H1 (cell line): ENCODE data around the gene TMEM59L. TPM values are rescaled to one million over a fixed set of nuclear protein-coding genes. Genes with fewer than 3 reads are reported as not detected.

Source experiments
- CTCF ChIA-PET: fragments of 300-600 bp; sonication (Branson Sonifier 250); formaldehyde crosslinking; loops from one replicate; lab custom pipeline; 2021; ENCODE audit not compliant: partially characterized antibody; lab: Charles Lee
- POLR2A ChIA-PET: fragments of 300-600 bp; sonication (Branson Sonifier 250); formaldehyde crosslinking; loops from one replicate; lab custom pipeline; 2021; ENCODE audit warnings: inconsistent platforms; ENCODE audit not compliant: partially characterized antibody; lab: Charles Lee
- DNase-seq, 2 experiments: peaks; one replicate each; pipeline versions ENCODE4 v3.0.0 to v3.0.0-alpha.2; 2010 to 2022; ENCODE audit warnings: low spot score in 2 of 2, low read depth in 1 of 2, mixed read lengths in 1 of 2
- FAIRE-seq: peaks from 2 replicates; lab custom pipeline; 2011; peaks lifted over from hg19 to GRCh38; lab: Jason Lieb, UNC
- H2AFZ ChIP-seq: 2 replicates; pipeline ENCODE4 v1.8.1; 2012; ENCODE audit warnings: low read length, inconsistent platforms
- H2AK5ac ChIP-seq: 2 replicates; pipeline ENCODE4 v1.6.1; 2013; ENCODE audit warnings: low read depth, low read length
- H2BK120ac ChIP-seq: replicated peaks from 2 replicates; pipeline ENCODE3; 2013; ENCODE audit warnings: low read depth, low read length, inconsistent platforms
- H2BK12ac ChIP-seq: 2 replicates; pipeline ENCODE4 v1.6.1; 2013; ENCODE audit warnings: low read depth, low read length
- H2BK15ac ChIP-seq: 2 replicates; pipeline ENCODE4 v1.6.1; 2013; ENCODE audit warnings: low read length
- H2BK20ac ChIP-seq: 2 replicates; pipeline ENCODE4 v1.6.1; 2013; ENCODE audit warnings: low read length
- H2BK5ac ChIP-seq: 2 replicates; pipeline ENCODE4 v1.6.1; 2013; ENCODE audit warnings: low read depth, low read length
- H3K14ac ChIP-seq: 2 replicates; pipeline ENCODE4 v1.6.1; 2013; ENCODE audit warnings: inconsistent platforms; ENCODE audit not compliant: insufficient read length
- H3K18ac ChIP-seq: 2 replicates; pipeline ENCODE4 v1.6.1; 2013; ENCODE audit warnings: low read length; ENCODE audit errors: extremely low read depth
- H3K23ac ChIP-seq: 2 replicates; pipeline ENCODE4 v1.6.1; 2013; ENCODE audit warnings: inconsistent platforms; ENCODE audit not compliant: insufficient read length
- H3K23me2 ChIP-seq: 2 replicates; pipeline ENCODE4 v1.6.1; 2013; ENCODE audit warnings: low read depth, low read length
- H3K27ac ChIP-seq: 2 replicates; pipeline ENCODE4 v1.6.1; 2011; ENCODE audit warnings: low read depth, low read length, inconsistent platforms
- H3K27me3 ChIP-seq, 4 experiments: replicated peaks in 1 of 4; 1 replicate in 1 of 4; 2 replicates in 3 of 4; pipeline versions ENCODE4 v1.6.1 to v1.8.1; 2011 to 2013; ENCODE audit warnings: low read length in 3 of 4, mild to moderate bottlenecking in 3 of 4, inconsistent platforms in 2 of 4, mixed read lengths in 2 of 4, moderate library complexity in 1 of 4; ENCODE audit not compliant: control insufficient read depth in 3 of 4, insufficient read depth in 3 of 4; ENCODE audit errors: extremely low read depth in 1 of 4
- H3K36me3 ChIP-seq, 4 experiments: 2 replicates each; pipeline versions ENCODE4 v1.6.1 to v1.8.1; 2011 to 2013; ENCODE audit warnings: mild to moderate bottlenecking in 4 of 4, low read length in 3 of 4, moderate library complexity in 2 of 4, control low read depth in 1 of 4, inconsistent platforms in 1 of 4; ENCODE audit not compliant: insufficient read depth in 4 of 4, control insufficient read depth in 2 of 4
- H3K4ac ChIP-seq: replicated peaks from 2 replicates; pipeline ENCODE3; 2013; ENCODE audit warnings: low read length, low read depth, mixed read lengths, inconsistent platforms; ENCODE audit not compliant: insufficient read length
- H3K4me1 ChIP-seq, 4 experiments: replicated peaks in 1 of 4; 1 replicate in 1 of 4; 2 replicates in 3 of 4; pipeline versions ENCODE4 v1.6.1 to v1.8.1; 2011 to 2013; ENCODE audit warnings: low read length in 3 of 4, inconsistent platforms in 2 of 4, mixed read lengths in 1 of 4; ENCODE audit not compliant: insufficient read depth in 4 of 4, control insufficient read depth in 3 of 4
- H3K4me2 ChIP-seq, 2 experiments: 2 replicates each; pipeline versions ENCODE4 v1.6.1 to v1.8.1; 2011 to 2013; ENCODE audit warnings: low read depth in 2 of 2, low read length in 2 of 2, control low read depth in 1 of 2, inconsistent platforms in 1 of 2, mild to moderate bottlenecking in 1 of 2; ENCODE audit not compliant: insufficient read depth in 1 of 2
- H3K4me3 ChIP-seq, 4 experiments: fragments of 200-600, 300-600 bp in 1 of 4; sonication (generic), shearing (Covaris generic), sonication (Bioruptor Twin) in 1 of 4; 2 replicates each; pipeline versions ENCODE4 v1.5.1 to v1.8.1; 2011 to 2016; ENCODE audit warnings: low read length in 4 of 4, low read depth in 3 of 4, control low read depth in 2 of 4, inconsistent platforms in 2 of 4, mild to moderate bottlenecking in 2 of 4, mixed read lengths in 1 of 4, moderate library complexity in 1 of 4; ENCODE audit not compliant: insufficient read depth in 2 of 4; ENCODE audit errors: extremely low read depth in 1 of 4
- H3K56ac ChIP-seq: replicated peaks from 2 replicates; pipeline ENCODE3; 2013; ENCODE audit warnings: low read depth, mild to moderate bottlenecking, mixed read lengths, low read length, inconsistent platforms; ENCODE audit not compliant: insufficient read length
- H3K79me1 ChIP-seq: 2 replicates; pipeline ENCODE4 v1.6.1; 2013; ENCODE audit warnings: low read depth, low read length, control low read depth
- H3K79me2 ChIP-seq, 2 experiments: 2 replicates each; pipeline versions ENCODE4 v1.6.1 to v1.8.1; 2012 to 2013; ENCODE audit warnings: low read length in 2 of 2, mild to moderate bottlenecking in 2 of 2, inconsistent platforms in 1 of 2; ENCODE audit not compliant: insufficient read depth in 2 of 2, control insufficient read depth in 1 of 2
- H3K9ac ChIP-seq, 4 experiments: replicated peaks in 1 of 4; 1 replicate in 1 of 4; 2 replicates in 3 of 4; pipeline versions ENCODE4 v1.6.1 to v1.8.1; 2011 to 2013; ENCODE audit warnings: low read depth in 3 of 4, low read length in 3 of 4, control low read depth in 2 of 4, mild to moderate bottlenecking in 2 of 4, moderate library complexity in 2 of 4, inconsistent platforms in 1 of 4; ENCODE audit errors: extremely low read depth in 1 of 4
- H3K9me3 ChIP-seq, 2 experiments: 2 replicates each; pipeline versions ENCODE4 v1.6.1 to v1.8.1; 2012 to 2013; ENCODE audit warnings: mild to moderate bottlenecking in 2 of 2, moderate library complexity in 2 of 2, control low read depth in 1 of 2, inconsistent platforms in 1 of 2, low read depth in 1 of 2, low read length in 1 of 2, mixed read lengths in 1 of 2; ENCODE audit not compliant: insufficient read depth in 2 of 2
- H4K20me1 ChIP-seq, 2 experiments: replicated peaks in 1 of 2; 2 replicates each; pipeline versions ENCODE3 to v1.8.1; 2011 to 2013; ENCODE audit warnings: inconsistent platforms in 2 of 2, low read length in 2 of 2, mild to moderate bottlenecking in 1 of 2; ENCODE audit not compliant: insufficient read depth in 2 of 2, control insufficient read depth in 1 of 2
- H4K5ac ChIP-seq: 2 replicates; pipeline ENCODE4 v1.6.1; 2013; ENCODE audit warnings: low read length, low read depth, mixed read lengths, inconsistent platforms; ENCODE audit not compliant: insufficient read length
- H4K8ac ChIP-seq: 2 replicates; pipeline ENCODE4 v1.8.0; 2013; ENCODE audit warnings: mild to moderate bottlenecking, moderate library complexity, low read length, inconsistent platforms; ENCODE audit not compliant: insufficient read depth; ENCODE audit errors: extremely low read depth
- H4K91ac ChIP-seq: replicated peaks from 2 replicates; pipeline ENCODE3; 2013; ENCODE audit warnings: low read length, mixed read lengths, inconsistent platforms; ENCODE audit not compliant: insufficient read length
- BACH1 ChIP-seq: IDR thresholded peaks from 2 replicates; pipeline ENCODE4 v1.6.1; 2012; ENCODE audit warnings: low read length, improper control_type of control experiment
- SP2 ChIP-seq: IDR thresholded peaks from 2 replicates; pipeline ENCODE4 v1.6.1; 2012; ENCODE audit warnings: mild to moderate bottlenecking, low read length, inconsistent platforms
- SUZ12 ChIP-seq: fragments of 200-600 bp; sonication (generic); IDR thresholded peaks from 2 replicates; pipeline ENCODE4 v1.6.1; 2012; ENCODE audit warnings: mild to moderate bottlenecking, inconsistent platforms, low read length, moderate library complexity, mixed read lengths
- TBP ChIP-seq: IDR thresholded peaks from 2 replicates; pipeline ENCODE4 v1.6.1; 2011; ENCODE audit warnings: low read depth, low read length, improper control_type of control experiment
- WGBS, 2 experiments: shearing (Covaris generic) in 1 of 2; methylation state at CpG; one replicate each; pipeline versions ENCODE4 v1.1.6 to v1.1.7; 2013 to 2015; ENCODE audit warnings: low lambda C conversion rate in 2 of 2, mixed read lengths in 2 of 2, inconsistent platforms in 1 of 2, low coverage in 1 of 2, missing lambda C conversion rate in 1 of 2; ENCODE audit not compliant: insufficient replicate concordance in 2 of 2, insufficient coverage in 1 of 2, insufficient read length in 1 of 2; ENCODE audit errors: extremely low coverage in 1 of 2, missing lambda C conversion rate in 1 of 2; 5-methylcytosine and 5-hydroxymethylcytosine counted together
- polyA plus RNA-seq, 7 experiments: library from polyadenylated mRNA; depleted of rRNA in 3 of 7; stranded (reverse) in 5 of 7; unstranded in 2 of 7; fragments of >200 nt in 5 of 7; fragments of 200-250 nt in 2 of 7; gene quantifications; 1 replicate in 5 of 7; 2 replicates in 1 of 7; 4 replicates in 1 of 7; pipeline versions ENCODE4 v1.2.1 to v1.2.3, GENCODE V29; 2011 to 2013; ENCODE audit warnings: missing spikeins in 2 of 7, mixed read lengths in 2 of 7
- total RNA-seq: library from RNA; stranded (reverse); fragmentation: NEBNext Ultra II Directional; extraction: Animal tissue kit (Norgen Biotek cat#: 25700); gene quantifications from 2 replicates; pipeline ENCODE4 v1.2.1, GENCODE V29; 2021
- TF ChIP-seq, protein P1 (sequence below): IDR thresholded peaks from 2 replicates; pipeline ENCODE4 v1.6.1; 2011; ENCODE audit warnings: low read depth, mild to moderate bottlenecking, low read length; ENCODE audit not compliant: insufficient read depth

Gene TMEM59L
- total and polyA plus RNA-seq, 2 of the 8 experiments (the other 6 are each of a cell fraction or from before 2014, with no cell fraction given) = 4.0 to 12.2 TPM

DNA sequence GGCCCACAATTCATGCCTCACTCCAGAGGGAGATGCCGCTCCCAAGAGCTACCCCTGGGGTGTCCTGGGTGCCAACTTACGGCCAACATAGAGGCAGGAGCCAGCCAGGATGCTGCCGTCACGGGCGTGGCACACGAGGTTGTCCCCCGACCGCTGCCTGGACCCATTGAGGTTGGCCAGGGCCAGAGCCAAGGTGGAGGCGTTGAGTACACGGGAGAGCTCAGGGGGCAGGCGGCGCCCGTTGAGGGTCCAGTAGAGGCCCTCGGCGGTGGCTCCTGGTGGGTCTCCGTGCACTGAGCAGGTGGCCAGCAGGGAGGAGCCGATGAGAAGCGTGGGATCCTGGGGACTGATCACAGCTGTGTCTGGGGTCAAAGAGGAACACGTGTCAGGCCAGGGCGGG is 13.2 kb upstream of the TMEM59L start:
- Histone ChIP-seq H2AFZ (no peak overlapping the region), H4K5ac (no peak overlapping the region), H3K27ac (no peak overlapping the region), H2AK5ac (no peak overlapping the region), H3K9ac (no peak overlapping the region), H3K23me2 (peaks cover 6% of the 10 kb centered on the region), H3K9me3 (no peaks in the 10 kb centered on the region), H2BK12ac (no peak overlapping the region), H4K91ac (no peak overlapping the region), H3K56ac (no peak overlapping the region), H3K18ac (no peak overlapping the region), H2BK20ac (no peak overlapping the region), H3K23ac (no peak overlapping the region), H2BK5ac (no peak overlapping the region), H4K20me1 (peaks cover 0 to 4% of the 10 kb centered on the region in 2 experiments), H3K14ac (no peak overlapping the region), H2BK15ac (no peak overlapping the region), H3K4me1 (peaks cover 3 to 33% (median 23%) of the 10 kb centered on the region in 4 experiments), H3K4ac (no peak overlapping the region), H3K79me2 (no peaks in the 10 kb centered on the region), H3K4me2 (no peak overlapping the region), H3K4me3 (no peak overlapping the region), H3K36me3 (no peaks in the 10 kb centered on the region), H3K27me3 (peaks cover 15 to 37% (median 33%) of the 10 kb centered on the region in 4 experiments), H2BK120ac (no peak overlapping the region), H3K79me1 (no peaks in the 10 kb centered on the region), H4K8ac (no peak overlapping the region)
- ChIA-PET POLR2A (interaction anchor here (3.1 kb wide), 1 partner anchor 10 kb away, joined by 18 read pairs; the partner anchor contains the start of gene REX1BD), CTCF (interaction anchor here (1.6 to 12.5 kb wide), 4 partner anchors 10 to 130 kb away, joined by 5 to 139 read pairs (median 10); partner anchors contain the start of gene REX1BD)
- DNase-seq (no peak), FAIRE-seq (no peak)
- 81% methylated on average over 20 of the region's 20 CpGs; no CpG with 5 or more reads in 1 of the 2 experiments for WGBS, 2 experiments
- TF ChIP-seq, protein P1, sequence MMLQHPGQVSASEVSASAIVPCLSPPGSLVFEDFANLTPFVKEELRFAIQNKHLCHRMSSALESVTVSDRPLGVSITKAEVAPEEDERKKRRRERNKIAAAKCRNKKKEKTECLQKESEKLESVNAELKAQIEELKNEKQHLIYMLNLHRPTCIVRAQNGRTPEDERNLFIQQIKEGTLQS = no peak
- TF ChIP-seq SP2 = no peak
- no peak for TF ChIP-seq TBP
- no peak for TF ChIP-seq SUZ12
- no peak for TF ChIP-seq BACH1
